ENCODE measurements around the gene MYL7.
A peak's percentile ranks its signal among the peaks of the same experiment; 100 is the strongest.
"Not testable (repeated sequence)": the region's sequence is repeated elsewhere in the genome, so short reads cannot be mapped to it uniquely, and the experiment has no call there.

MYL7 gene

GRCh38 chr7:44128721-44129582, 12.2 kb downstream of the MYL7 start:
- DNase-seq, result no peak

DNA sequence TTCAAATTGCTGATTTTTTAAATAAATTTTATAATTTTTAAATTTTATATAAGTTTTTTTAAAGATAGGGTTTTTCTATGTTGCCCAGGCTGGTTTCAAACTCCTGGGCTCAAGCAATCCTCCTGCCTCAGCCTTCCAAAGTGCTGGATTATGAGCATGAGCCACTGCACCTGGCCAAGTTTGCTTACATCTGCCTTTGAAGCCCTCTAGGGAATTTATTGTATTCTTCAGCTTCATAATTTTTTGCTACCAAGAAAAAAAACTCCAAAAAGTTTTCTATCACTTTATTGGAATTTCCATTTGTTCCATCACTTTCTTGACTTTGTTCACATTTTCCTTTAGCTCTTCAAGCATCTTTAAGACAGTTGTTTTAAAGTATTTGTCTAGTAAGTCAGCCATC, 14.0 kb downstream of the MYL7 start:
- no peak for DNase-seq

GRCh38 chr7:44126574-44126973, 14.6 kb downstream of the MYL7 start:
- DNase-seq, result not testable (repeated sequence)

DNA sequence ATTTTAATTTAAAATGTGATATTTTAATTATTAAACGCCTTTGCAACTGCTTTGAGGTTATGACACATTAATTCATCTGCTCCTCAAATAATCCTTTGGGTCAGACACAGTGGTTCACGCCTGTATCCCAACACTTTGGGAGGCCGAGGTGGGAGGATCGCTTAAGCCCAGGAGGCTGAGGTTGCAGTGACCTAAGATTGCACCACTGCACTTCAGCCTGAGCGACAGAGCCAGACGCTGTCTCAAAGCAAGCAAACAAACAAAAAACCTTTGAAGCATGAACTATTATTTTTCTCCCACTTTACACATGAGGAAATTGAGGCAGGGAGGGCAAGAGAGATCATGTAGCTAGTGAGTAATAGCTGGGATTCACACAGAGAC, 16.3 kb downstream of the MYL7 start:
- DNase-seq, result no peak

- DNase-seq, result peak; percentile 97
These were observed 17.7 kb downstream of the MYL7 start, which contains the start of gene POLD2 for GRCh38 chr7:44123190-44124003. Gene POLD2 (minus strand): TSS chr7:44123548. CDS start chr7:44122053, 1,495 bp downstream.

GRCh38 chr7:44122529-44122928, 18.6 kb downstream of the MYL7 start:
- DNase-seq, result no peak

GRCh38 chr7:44121761-44122420, 19.2 kb downstream of the MYL7 start:
- DNase-seq, result no peak

GRCh38 chr7:44120395-44120794, 20.7 kb downstream of the MYL7 start:
- no peak for DNase-seq

GRCh38 chr7:44119829-44120380, 21.2 kb downstream of the MYL7 start:
- no peak for DNase-seq

- no peak for DNase-seq
These were observed 23.2 kb downstream of the MYL7 start for GRCh38 chr7:44117801-44118429.

DNA sequence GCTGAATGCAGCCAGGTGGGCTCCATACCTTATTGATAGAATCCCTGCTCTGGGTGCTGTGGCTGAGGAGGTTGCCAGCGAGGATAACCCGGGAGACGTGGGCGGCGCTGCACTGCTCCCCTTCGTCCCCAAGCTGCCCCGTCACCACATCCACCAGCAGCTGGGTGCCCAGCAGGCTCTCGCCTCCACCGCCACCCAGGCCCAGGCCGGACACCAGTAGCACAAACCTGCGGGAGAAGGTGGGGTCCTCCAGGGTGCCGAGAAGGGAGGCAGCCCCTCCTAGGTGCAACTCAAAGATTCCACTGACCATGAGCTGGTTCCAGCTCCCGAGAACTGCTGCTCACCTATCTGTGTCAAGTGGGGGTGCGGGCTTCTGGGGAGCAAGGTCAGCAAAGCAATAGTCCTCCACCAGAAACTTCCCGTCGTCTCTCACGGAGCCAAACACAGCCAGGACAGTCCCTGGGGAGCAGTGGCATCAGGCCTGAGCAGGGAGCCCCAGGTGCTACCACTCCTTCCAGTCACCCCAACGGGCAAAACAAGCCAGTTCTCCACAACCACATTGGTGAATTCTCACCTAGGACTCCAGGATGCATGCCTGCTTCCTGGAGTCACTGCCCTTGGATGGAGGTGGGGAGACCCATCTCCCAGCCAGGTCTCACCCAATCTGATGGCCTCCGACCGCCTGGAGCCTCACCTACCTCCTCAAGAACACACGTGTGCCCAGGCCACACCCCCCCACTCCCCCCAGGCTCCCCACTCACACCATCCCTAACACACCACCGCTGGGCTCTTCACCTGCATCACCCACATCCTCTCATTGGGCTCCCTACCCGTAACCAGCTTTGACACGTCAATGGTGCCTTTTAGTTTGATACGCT, 24.1 kb downstream of the MYL7 start:
- no peak for DNase-seq

DNA sequence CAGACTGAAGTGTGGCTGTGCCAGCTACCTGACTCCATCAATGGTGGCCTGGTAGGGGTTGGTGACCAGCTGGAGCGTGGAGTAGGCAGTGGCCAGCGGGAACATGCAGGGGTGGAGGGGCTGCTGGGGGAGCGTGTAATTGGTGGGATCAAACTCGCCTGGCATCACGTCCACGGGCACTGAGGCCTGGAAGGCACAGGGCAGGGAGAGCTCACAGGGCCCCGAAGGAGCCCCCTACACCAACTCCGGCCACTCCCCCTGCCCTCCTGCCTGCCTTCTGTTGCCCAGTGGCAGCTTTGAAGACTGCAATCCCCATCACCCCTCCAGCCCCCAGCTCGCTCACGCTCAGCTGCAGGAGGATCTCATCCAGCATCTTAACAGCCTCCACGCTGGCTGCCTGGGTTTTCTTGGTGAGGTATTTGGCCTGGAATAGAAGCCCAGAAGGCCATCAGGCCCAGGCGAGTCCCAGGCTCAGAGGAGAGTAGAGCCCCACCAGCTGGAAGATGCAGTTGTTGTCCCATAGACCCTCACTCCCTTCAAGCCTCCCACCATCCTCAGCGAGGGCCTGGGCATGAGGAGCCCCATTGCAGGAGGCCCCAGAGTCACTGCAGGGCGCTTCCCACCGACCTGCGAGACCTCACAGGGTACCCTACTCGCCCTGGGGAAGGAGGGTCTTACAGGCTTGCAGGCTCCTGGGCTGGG, 24.9 kb downstream of the MYL7 start:
- no peak for DNase-seq

- DNase-seq, result no peak
These were observed 26.4 kb downstream of the MYL7 start for GRCh38 chr7:44114586-44115310.

DNA sequence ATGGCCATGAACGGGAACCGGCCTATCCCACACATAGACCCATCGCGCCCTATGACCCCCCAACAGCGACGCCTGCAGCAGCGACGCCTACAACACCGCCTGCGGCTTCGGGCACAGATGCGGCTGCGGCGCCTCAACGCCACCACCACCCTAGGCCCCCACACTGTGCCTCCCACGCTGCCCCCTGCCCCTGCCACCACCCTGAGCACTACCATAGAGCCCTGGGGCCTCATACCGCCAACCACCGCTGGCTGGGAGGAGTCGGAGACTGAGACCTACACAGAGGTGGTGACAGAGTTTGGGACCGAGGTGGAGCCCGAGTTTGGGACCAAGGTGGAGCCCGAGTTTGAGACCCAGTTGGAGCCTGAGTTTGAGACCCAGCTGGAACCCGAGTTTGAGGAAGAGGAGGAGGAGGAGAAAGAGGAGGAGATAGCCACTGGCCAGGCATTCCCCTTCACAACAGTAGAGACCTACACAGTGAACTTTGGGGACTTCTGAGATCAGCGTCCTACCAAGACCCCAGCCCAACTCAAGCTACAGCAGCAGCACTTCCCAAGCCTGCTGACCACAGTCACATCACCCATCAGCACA, 27.3 kb downstream of the MYL7 start:
- no peak for DNase-seq

DNA sequence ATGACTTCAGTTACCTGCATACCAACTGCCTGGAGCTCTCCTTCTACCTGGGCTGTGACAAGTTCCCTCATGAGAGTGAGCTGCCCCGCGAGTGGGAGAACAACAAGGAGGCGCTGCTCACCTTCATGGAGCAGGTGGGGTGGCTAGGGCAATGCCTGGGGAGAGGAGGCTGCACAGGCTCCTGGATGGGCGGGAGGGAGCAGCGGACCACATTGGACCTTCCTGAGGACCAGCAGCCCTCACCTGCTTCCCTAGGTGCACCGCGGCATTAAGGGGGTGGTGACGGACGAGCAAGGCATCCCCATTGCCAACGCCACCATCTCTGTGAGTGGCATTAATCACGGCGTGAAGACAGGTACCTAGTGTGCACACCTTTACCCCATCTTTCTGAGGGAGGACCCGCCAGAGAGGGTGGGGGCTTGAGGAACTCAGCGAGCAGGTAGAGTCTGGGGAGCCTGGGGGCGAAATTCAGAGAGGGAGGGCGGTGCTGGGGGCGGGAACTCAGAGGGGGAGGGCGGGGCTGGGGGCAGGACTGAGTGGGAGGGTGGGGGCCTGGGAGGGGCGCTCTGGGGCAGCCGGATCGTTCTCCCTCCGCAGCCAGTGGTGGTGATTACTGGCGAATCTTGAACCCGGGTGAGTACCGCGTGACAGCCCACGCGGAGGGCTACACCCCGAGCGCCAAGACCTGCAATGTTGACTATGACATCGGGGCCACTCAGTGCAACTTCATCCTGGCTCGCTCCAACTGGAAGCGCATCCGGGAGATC, 28.0 kb downstream of the MYL7 start:
- no peak for DNase-seq

DNA sequence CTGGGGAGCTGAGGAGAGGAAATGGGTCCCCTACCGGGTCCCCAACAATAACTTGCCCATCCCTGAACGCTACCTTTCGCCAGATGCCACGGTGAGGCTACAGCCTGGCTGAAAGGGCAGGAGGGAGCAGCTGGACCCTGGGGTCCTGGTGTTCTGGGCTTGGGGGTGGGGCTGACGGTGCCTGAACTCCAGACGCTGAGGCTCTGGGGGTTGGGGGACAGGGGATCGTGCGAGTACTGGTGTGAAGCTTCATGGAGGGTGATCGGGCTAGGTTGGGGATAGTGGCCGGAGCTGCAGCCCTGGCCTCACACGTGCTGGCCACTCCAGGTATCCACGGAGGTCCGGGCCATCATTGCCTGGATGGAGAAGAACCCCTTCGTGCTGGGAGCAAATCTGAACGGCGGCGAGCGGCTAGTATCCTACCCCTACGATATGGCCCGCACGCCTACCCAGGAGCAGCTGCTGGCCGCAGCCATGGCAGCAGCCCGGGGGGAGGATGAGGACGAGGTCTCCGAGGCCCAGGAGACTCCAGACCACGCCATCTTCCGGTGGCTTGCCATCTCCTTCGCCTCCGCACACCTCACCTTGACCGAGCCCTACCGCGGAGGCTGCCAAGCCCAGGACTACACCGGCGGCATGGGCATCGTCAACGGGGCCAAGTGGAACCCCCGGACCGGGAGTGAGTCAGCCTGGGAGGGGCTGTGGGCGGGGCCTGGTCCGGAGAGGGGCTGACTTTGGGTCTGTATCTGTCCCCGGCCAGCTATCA, 28.7 kb downstream of the MYL7 start:
- DNase-seq, result no peak

- DNase-seq, result no peak
These were observed 29.4 kb downstream of the MYL7 start for GRCh38 chr7:44111761-44112160.
